Stimulated activated CD4-positive, alpha-beta T cell treated with anti-CD3 and anti-CD28 coated beads, TNF-alpha, amount 100 ng/mL, for 4 hours (primary cell): ENCODE data around the gene DDX10.

ENCODE experiments used
- DNase-seq, 3 experiments: peaks; one replicate each; pipeline ENCODE4 v3.0.0-alpha.2; 2020; ENCODE audit warnings: low read depth in 3 of 3

DDX10 gene

GRCh38 chr11:108939135-108939534 lies 274.3 kb downstream of the DDX10 start:
- DNase-seq: no peak

GRCh38 chr11:108943853-108944252 lies 279.0 kb downstream of the DDX10 start:
- no peak for DNase-seq

GRCh38 chr11:108944471-108945178 lies 279.8 kb downstream of the DDX10 start:
- no peak for DNase-seq

- no peak for DNase-seq
Measured at GRCh38 chr11:108945341-108945740, 280.5 kb downstream of the DDX10 start.

- DNase-seq: no peak
Measured at GRCh38 chr11:108947654-108948570, 283.0 kb downstream of the DDX10 start.

- DNase-seq: no peak
Measured at GRCh38 chr11:108958368-108959104, 293.7 kb downstream of the DDX10 start.

- DNase-seq: no peak
Measured at GRCh38 chr11:108959105-108959761, 294.4 kb downstream of the DDX10 start.

GRCh38 chr11:108959874-108960273 lies 295.0 kb downstream of the DDX10 start:
- no peak for DNase-seq

GRCh38 chr11:108960501-108960900 lies 295.6 kb downstream of the DDX10 start:
- no peak for DNase-seq

- no peak for DNase-seq
Measured at GRCh38 chr11:108961095-108961494, 296.2 kb downstream of the DDX10 start.

GRCh38 chr11:108963118-108963517 lies 298.2 kb downstream of the DDX10 start:
- DNase-seq: no peak

- no peak for DNase-seq
Measured at GRCh38 chr11:108965306-108966001, 300.6 kb downstream of the DDX10 start.

GRCh38 chr11:108966206-108966605 lies 301.3 kb downstream of the DDX10 start:
- no peak for DNase-seq

GRCh38 chr11:108966978-108967377 lies 302.1 kb downstream of the DDX10 start:
- DNase-seq: no peak

GRCh38 chr11:108967571-108967970 lies 302.7 kb downstream of the DDX10 start:
- DNase-seq: no peak

- DNase-seq: no peak
Measured at GRCh38 chr11:108970221-108970991, 305.5 kb downstream of the DDX10 start.

- DNase-seq: no peak
Measured at GRCh38 chr11:108973402-108974162, 308.7 kb downstream of the DDX10 start.

GRCh38 chr11:108975026-108975425 lies 310.2 kb downstream of the DDX10 start:
- no peak for DNase-seq

- DNase-seq: no peak
Measured at GRCh38 chr11:108975641-108976071, 310.8 kb downstream of the DDX10 start.
